Mesendoderm (in vitro differentiated cells): Measurements from ENCODE around the gene SOCS6.

Experiments
- DNase-seq: peaks from one replicate; pipeline ENCODE4 v3.0.0; 2013
- H2AK5ac ChIP-seq: 2 replicates; pipeline ENCODE4 v1.6.1; 2013; ENCODE audit warnings: low read length, inconsistent platforms
- H2BK120ac ChIP-seq: 2 replicates; pipeline ENCODE4 v1.6.1; 2013; ENCODE audit warnings: low read depth, mild to moderate bottlenecking, low read length, moderate library complexity, mixed read lengths
- H2BK15ac ChIP-seq: replicated peaks from 2 replicates; pipeline ENCODE4 v1.6.1; 2013; ENCODE audit warnings: low read depth, mild to moderate bottlenecking, moderate library complexity
- H2BK5ac ChIP-seq: 2 replicates; pipeline ENCODE4 v1.6.1; 2013; ENCODE audit warnings: low read length, inconsistent platforms
- H3K18ac ChIP-seq: 2 replicates; pipeline ENCODE4 v1.6.1; 2013; ENCODE audit warnings: mild to moderate bottlenecking, low read length, mixed read lengths
- H3K23ac ChIP-seq: one replicate; pipeline ENCODE4 v1.6.1; 2013; ENCODE audit warnings: low read length
- H3K27ac ChIP-seq: 2 replicates; pipeline ENCODE4 v1.5.1; 2013; ENCODE audit warnings: low read depth, mild to moderate bottlenecking, inconsistent platforms, low read length, moderate library complexity
- H3K27me3 ChIP-seq: 2 replicates; pipeline ENCODE4 v1.6.1; 2013; ENCODE audit warnings: low read length, control low read depth, mild to moderate bottlenecking, inconsistent platforms; ENCODE audit not compliant: insufficient read depth, poor library complexity
- H3K36me3 ChIP-seq: 2 replicates; pipeline ENCODE4 v1.6.1; 2013; ENCODE audit warnings: low read length, inconsistent platforms; ENCODE audit not compliant: control insufficient read depth, insufficient read depth
- H3K4ac ChIP-seq: one replicate; pipeline ENCODE4 v1.6.1; 2013; ENCODE audit warnings: low read depth, mild to moderate bottlenecking, low read length, moderate library complexity
- H3K4me1 ChIP-seq: 2 replicates; pipeline ENCODE4 v1.6.1; 2013; ENCODE audit warnings: low read depth, low read length, inconsistent platforms; ENCODE audit not compliant: control insufficient read depth
- H3K4me2 ChIP-seq: 2 replicates; pipeline ENCODE4 v1.6.1; 2013; ENCODE audit warnings: low read length
- H3K4me3 ChIP-seq: 2 replicates; pipeline ENCODE4 v1.5.1; 2013; ENCODE audit warnings: mild to moderate bottlenecking, low read length
- H3K56ac ChIP-seq: one replicate; pipeline ENCODE4 v1.6.1; 2013; ENCODE audit warnings: low read length
- H3K79me1 ChIP-seq: 2 replicates; pipeline ENCODE4 v1.6.1; 2013; ENCODE audit warnings: low read length, inconsistent platforms
- H3K79me2 ChIP-seq: 2 replicates; pipeline ENCODE4 v1.6.1; 2013; ENCODE audit warnings: mild to moderate bottlenecking, low read length; ENCODE audit not compliant: control insufficient read depth, insufficient read depth
- H3K9ac ChIP-seq: 2 replicates; pipeline ENCODE4 v1.6.1; 2013; ENCODE audit warnings: low read length, inconsistent platforms
- H4K5ac ChIP-seq: one replicate; pipeline ENCODE4 v1.6.1; 2013; ENCODE audit warnings: low read length
- H4K8ac ChIP-seq: one replicate; pipeline ENCODE4 v1.6.1; 2013; ENCODE audit warnings: low read depth, mild to moderate bottlenecking, control low read depth, low read length, moderate library complexity
- WGBS: extraction: QIAGEN DNeasy Blood & Tissue Kit; methylation state at CpG from one replicate; pipeline ENCODE4 v1.1.7; 2013; ENCODE audit warnings: low lambda C conversion rate, missing lambda C conversion rate; ENCODE audit not compliant: insufficient coverage; ENCODE audit errors: extremely low coverage; 5-methylcytosine and 5-hydroxymethylcytosine counted together

The SOCS6 gene

GRCh38 chr18:70280007-70280925, 8.6 kb upstream of the SOCS6 start:
- Histone ChIP-seq H3K4me3 (no peak overlapping the region), H3K56ac (no peak overlapping the region), H3K4me1 (no peaks in the 10 kb centered on the region), H3K23ac (no peak overlapping the region), H3K27me3 (no peaks in the 10 kb centered on the region), H3K18ac (no peak overlapping the region), H2BK120ac (no peak overlapping the region), H2BK15ac (no peak overlapping the region), H2AK5ac (no peak overlapping the region), H3K27ac (no peak overlapping the region), H4K5ac (no peak overlapping the region), H2BK5ac (no peak overlapping the region), H3K9ac (no peak overlapping the region), H3K36me3 (no peaks in the 10 kb centered on the region), H4K8ac (no peak overlapping the region), H3K79me1 (no peaks in the 10 kb centered on the region), H3K79me2 (no peaks in the 10 kb centered on the region), H3K4me2 (no peak overlapping the region), H3K4ac (no peak overlapping the region)
- peak; percentile 53 for DNase-seq
- no CpG with 5 or more reads among the region's 5 CpGs for WGBS

GRCh38 chr18:70284976-70285620, 3.7 kb upstream of the SOCS6 start:
- Histone ChIP-seq H2BK120ac (no peak overlapping the region), H3K36me3 (no peaks in the 10 kb centered on the region), H3K27me3 (no peaks in the 10 kb centered on the region), H3K18ac (no peak overlapping the region), H3K9ac (no peak overlapping the region), H3K79me2 (peaks cover 6% of the 10 kb centered on the region), H3K23ac (no peak overlapping the region), H4K5ac (no peak overlapping the region), H2BK15ac (no peak overlapping the region), H2AK5ac (no peak overlapping the region), H4K8ac (no peak overlapping the region), H3K27ac (no peak overlapping the region), H3K56ac (no peak overlapping the region), H3K4me1 (no peaks in the 10 kb centered on the region), H3K79me1 (no peaks in the 10 kb centered on the region), H2BK5ac (no peak overlapping the region), H3K4me3 (no peak overlapping the region), H3K4me2 (no peak overlapping the region), H3K4ac (no peak overlapping the region)
- DNase-seq: no peak
- no CpG with 5 or more reads among the region's 2 CpGs for WGBS

- Histone ChIP-seq H3K4ac (no peak overlapping the region), H3K18ac (no peak overlapping the region), H4K5ac (no peak overlapping the region), H2BK5ac (no peak overlapping the region), H2AK5ac (no peak overlapping the region), H3K23ac (no peak overlapping the region), H3K4me3 (no peak overlapping the region), H4K8ac (no peak overlapping the region), H3K56ac (no peak overlapping the region), H3K36me3 (no peaks in the 10 kb centered on the region), H2BK15ac (no peak overlapping the region), H3K27me3 (no peaks in the 10 kb centered on the region), H3K9ac (no peak overlapping the region), H3K4me2 (no peak overlapping the region), H3K4me1 (peaks cover 3% of the 10 kb centered on the region), H3K79me2 (peaks cover 30% of the 10 kb centered on the region), H3K79me1 (peaks cover 5% of the 10 kb centered on the region), H3K27ac (no peak overlapping the region), H2BK120ac (no peak overlapping the region)
- no CpG with 5 or more reads among the region's 2 CpGs for WGBS
- no peak for DNase-seq
Measured at GRCh38 chr18:70287731-70288130, 1.1 kb upstream of the SOCS6 start.

- Histone ChIP-seq H3K4me3 (peak overlapping the region; percentile 51), H4K8ac (peak overlapping the region; percentile 67), H3K56ac (peak overlapping the region; percentile 90), H4K5ac (no peak overlapping the region), H3K27me3 (no peaks in the 10 kb centered on the region), H2AK5ac (no peak overlapping the region), H2BK5ac (no peak overlapping the region), H3K79me2 (peaks cover 36% of the 10 kb centered on the region), H2BK15ac (no peak overlapping the region), H3K27ac (peak overlapping the region; percentile 31), H3K18ac (peak overlapping the region; percentile 99), H3K9ac (peak overlapping the region; percentile 85), H3K4me2 (peak overlapping the region; percentile 71), H3K79me1 (peaks cover 6% of the 10 kb centered on the region), H3K4ac (peak overlapping the region; percentile 92), H3K23ac (no peak overlapping the region), H3K4me1 (peaks cover 3% of the 10 kb centered on the region), H3K36me3 (no peaks in the 10 kb centered on the region), H2BK120ac (peak overlapping the region; percentile 16)
- WGBS: no CpG with 5 or more reads among the region's 50 CpGs
- DNase-seq: peak; percentile 57
Measured at GRCh38 chr18:70288171-70288850, 534 bp upstream of the SOCS6 start.

GRCh38 chr18:70289351-70290312, 787 bp downstream of the SOCS6 start:
- Histone ChIP-seq H2BK5ac (no peak overlapping the region), H3K79me1 (peaks cover 8% of the 10 kb centered on the region), H3K36me3 (no peaks in the 10 kb centered on the region), H3K27ac (peak overlapping the region; percentile 62), H3K4me1 (peaks cover 3% of the 10 kb centered on the region), H3K4me3 (peak overlapping the region; percentile 60), H2BK15ac (no peak overlapping the region), H3K23ac (no peak overlapping the region), H3K4me2 (peak overlapping the region; percentile 43), H3K9ac (peak overlapping the region; percentile 83), H4K5ac (no peak overlapping the region), H3K27me3 (no peaks in the 10 kb centered on the region), H4K8ac (peak overlapping the region; percentile 82), H3K79me2 (peaks cover 43% of the 10 kb centered on the region), H2AK5ac (no peak overlapping the region), H3K18ac (peak overlapping the region; percentile 99), H3K4ac (peak overlapping the region; percentile 92), H2BK120ac (peak overlapping the region; percentile 57), H3K56ac (peak overlapping the region; percentile 83)
- WGBS: no CpG with 5 or more reads among the region's 87 CpGs
- peak; percentile 62 for DNase-seq
